GM13977 (cell line): ENCODE data around the gene DDAH1.

Experiments
- DNase-seq: peaks from one replicate; pipeline ENCODE4 v3.0.0; 2012; ENCODE audit warnings: low spot score
- CTCF ChIP-seq: IDR thresholded peaks from 2 replicates; pipeline ENCODE4 v1.5.1; 2012; ENCODE audit warnings: mild to moderate bottlenecking, control low read depth; ENCODE audit not compliant: insufficient read depth; ENCODE audit errors: extremely low read depth, missing control alignments
- in situ Hi-C: fragments of 300-500 bp; cut with MboI; formaldehyde crosslinking; loops from one replicate; pipeline ENCODE4 v1.12.0; 2022; ENCODE audit warnings: low sequenced_read_pairs, low pct_unique_long_range_greater_than_20kb, mixed read lengths, inconsistent platforms; ENCODE audit not compliant: unreplicated experiment

DDAH1 gene

GRCh38 chr1:85342207-85342606, 122.8 kb downstream of the DDAH1 start:
- in situ Hi-C loops, result no loop called here
- TF ChIP-seq CTCF, result no peak
- no peak for DNase-seq

- DNase-seq, result no peak
- no peak for TF ChIP-seq CTCF
- in situ Hi-C loops, result no loop called here
Measured at GRCh38 chr1:85340427-85340826, 124.5 kb downstream of the DDAH1 start.

- TF ChIP-seq CTCF, result no peak
- no peak for DNase-seq
- in situ Hi-C loops, result no loop called here
Measured at GRCh38 chr1:85339656-85340399, 125.1 kb downstream of the DDAH1 start.

GRCh38 chr1:85339089-85339488, 125.9 kb downstream of the DDAH1 start:
- DNase-seq, result no peak
- in situ Hi-C loops, result no loop called here
- no peak for TF ChIP-seq CTCF

- DNase-seq, result no peak
- TF ChIP-seq CTCF, result no peak
- in situ Hi-C loops, result no loop called here
Measured at GRCh38 chr1:85334962-85335361, 130.0 kb downstream of the DDAH1 start.

- DNase-seq, result no peak
- in situ Hi-C loops, result no loop called here
- TF ChIP-seq CTCF, result no peak
Measured at GRCh38 chr1:85333186-85333585, 131.8 kb downstream of the DDAH1 start.
